Renal cortical epithelial cell (primary cell): Measurements from ENCODE around the gene PCNT. TPM values are rescaled to one million over a fixed set of nuclear protein-coding genes. Genes with fewer than 3 reads are reported as not detected.
A peak's percentile ranks its signal among the peaks of the same experiment; 100 is the strongest.

Experiments used
- DNase-seq: peaks from one replicate; pipeline ENCODE4 v3.0.0-alpha.2; 2011; ENCODE audit warnings: low read depth
- total RNA-seq: library from RNA; depleted of rRNA; stranded (reverse); fragments of >200 nt; gene quantifications from 2 replicates; pipeline ENCODE4 v1.2.3, GENCODE V29; 2014

The PCNT gene
- total RNA-seq, 1 donor from 2014 or later: 27.1 TPM

DNA sequence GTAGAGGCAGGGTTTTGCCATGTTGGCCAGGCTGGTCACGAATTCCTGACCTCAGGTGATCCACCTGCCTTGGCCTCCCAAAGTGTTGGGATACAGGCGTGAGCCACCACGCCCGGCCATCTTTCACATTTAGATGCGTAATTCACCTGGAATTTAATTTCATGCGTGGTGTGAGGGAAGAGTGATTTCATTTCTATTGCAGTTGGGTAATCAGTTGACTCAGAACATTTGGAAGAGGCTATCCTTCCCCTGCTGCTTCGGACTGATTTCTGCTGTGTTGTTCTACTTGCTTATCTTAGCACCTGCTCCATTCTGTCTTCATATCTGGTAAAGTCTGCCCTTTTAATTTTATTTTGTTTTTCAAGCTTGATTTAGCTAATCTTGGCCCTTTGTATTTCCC is 153.8 kb downstream of the PCNT start:
- DNase-seq: peak; percentile 7

DNA sequence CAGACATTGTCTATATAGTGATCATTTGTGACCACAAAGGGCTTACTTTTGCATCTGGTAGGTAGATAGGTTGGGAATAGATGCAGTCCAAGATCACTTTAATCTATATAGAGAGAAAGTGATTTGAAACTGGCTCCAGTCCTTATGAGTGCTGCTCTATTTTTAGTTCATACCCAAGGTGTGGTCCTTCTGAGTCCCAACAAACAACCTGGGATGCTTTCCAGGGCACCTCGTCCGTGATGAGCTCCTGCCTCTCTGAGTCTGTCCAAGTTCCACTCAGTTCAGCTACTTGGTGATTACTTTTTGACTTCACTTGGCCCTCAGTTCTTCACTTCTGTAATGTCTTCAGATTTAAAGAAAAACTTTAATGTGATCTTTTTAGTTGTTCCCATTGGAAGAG is 155.0 kb downstream of the PCNT start:
- DNase-seq: no peak

DNA sequence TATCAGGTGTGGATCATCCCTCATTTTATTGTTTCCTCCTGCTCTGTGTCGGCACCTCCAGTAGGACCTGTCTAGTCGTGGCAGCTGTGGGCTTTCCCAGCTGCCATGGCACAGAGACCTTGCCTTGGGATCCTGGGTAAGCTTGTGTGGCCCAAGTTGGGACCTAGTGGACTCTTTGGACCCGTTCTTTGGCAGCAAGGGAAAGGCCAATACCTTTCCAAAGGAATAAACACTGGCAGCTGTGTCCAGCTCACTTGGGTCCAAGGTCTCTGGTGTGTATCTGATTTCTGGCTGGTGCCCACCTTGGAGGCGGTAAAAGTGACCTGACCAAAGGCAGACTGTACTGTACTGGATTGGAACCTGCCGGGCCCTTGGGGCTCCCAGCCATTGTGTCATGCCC is 156.5 kb downstream of the PCNT start:
- no peak for DNase-seq

DNA sequence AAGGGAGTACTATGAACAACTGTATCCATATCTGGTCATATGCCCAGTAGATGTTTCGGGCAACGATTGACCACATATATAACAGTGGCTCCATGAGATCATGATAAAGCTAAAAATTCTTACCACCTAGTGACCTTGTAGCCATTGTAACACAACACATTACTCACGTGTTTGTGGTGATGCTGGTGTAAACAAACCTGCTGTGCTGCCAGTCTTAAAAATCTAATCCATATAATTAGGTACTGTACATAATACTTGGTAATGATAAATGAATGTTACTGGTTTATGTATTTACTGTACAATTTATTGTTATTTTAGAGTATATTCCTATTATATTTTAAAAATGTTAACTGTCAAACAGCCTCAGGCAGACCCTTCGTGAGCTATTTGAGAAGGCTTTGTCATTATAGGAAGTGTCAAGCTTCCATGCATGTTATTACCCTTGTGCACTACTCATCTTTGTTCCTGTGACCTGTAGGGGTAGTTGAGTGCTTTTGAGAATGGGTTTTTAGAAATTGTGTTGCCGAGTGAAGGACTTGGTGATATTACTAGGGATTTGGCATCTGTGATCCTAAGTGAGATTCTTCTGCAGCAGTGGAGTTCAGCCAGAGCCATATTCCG is 158.4 kb downstream of the PCNT start:
- DNase-seq: no peak

DNA sequence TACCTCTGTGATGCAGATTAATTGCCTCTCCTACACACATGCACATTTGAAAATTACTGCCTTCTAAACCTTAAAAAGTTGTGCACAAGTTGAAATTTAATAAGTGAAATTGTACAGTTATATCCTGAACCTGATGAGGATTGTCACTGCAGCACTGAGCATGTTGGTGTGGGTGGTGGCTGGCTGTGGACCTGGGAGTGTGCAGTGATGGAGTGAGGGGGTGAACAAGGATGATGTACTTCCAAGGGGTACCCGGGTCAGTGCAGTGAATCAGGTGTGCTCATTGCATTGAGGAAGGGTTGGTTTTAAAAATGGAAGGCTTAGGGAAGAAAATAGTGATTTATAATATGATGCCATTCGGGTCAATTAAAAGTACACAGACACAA is 158.9 kb downstream of the PCNT start:
- DNase-seq: no peak

DNA sequence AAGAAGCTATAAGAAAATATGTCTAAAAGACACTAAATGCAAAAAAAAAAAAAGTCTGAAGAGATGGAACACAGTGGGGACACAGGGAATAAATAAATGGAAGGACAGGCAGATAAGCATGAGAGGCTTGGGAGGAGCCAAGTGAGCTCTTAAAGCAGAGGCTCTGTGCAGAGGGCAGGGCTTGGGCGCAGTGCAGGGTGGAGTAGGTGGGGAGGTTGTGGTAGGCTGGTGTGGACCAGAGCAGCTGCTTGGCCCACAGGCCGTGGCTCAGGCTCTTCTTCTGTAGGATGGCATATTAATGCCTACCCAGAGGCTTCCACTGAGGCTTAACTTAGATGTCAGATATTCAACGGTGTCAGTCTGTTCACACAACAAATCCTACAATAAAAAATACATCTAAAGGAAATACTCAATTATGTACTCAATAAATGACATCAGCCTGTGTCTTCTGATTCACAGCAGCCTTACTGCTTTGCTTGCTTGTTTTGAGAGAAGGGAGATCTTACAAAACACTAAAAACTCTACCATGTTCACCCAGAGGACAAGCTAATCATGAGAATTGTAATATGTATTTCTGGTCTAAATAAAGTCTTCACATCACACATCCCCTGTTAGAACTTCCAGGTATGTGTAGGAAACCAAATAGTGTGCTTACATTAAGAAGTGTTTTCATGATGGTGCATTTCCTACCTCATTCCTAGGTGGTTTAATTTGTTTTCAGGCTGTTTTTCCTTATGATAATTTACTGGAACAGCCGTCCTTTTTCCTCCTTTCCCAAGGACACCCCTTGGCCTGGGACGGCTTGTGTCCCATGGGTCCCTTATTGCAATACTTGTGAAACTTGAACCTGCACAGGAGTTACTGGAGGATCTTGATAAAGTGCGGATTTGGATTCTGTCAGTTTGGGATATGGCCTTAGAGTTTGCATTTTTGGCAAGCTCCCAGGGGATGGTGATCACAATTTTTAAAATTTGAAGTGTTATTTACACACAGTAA is 159.6 kb downstream of the PCNT start:
- DNase-seq: no peak

DNA sequence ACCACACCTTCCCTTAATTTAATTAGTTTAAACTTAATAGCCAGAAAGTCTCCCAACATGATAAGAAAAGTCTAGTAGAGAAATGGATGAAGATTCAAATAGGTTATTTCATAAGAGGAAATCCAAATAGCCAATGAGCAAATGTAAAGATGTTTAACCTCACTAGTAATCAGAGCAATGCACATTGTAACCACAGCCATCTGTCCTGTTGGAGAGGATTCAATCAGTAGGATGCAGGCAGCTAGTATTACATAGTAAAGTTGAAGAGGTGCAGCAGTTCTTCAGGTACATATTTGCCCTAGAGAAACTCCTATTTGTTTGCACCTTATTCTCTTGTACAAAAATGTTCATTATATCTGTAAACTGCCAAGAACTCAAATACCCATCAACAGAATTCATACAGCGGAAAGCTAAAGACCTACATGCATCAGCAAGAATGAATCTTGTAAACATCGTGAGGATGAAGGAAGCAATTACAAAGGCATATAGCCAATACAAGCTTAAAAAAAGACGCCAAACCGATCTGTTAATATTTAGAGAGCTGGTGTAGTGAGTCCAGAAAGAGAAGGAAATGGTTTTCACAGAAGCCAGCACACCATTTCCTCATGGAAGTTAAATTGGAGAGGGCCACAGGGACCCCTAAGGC is 162.6 kb downstream of the PCNT start:
- DNase-seq: no peak

DNA sequence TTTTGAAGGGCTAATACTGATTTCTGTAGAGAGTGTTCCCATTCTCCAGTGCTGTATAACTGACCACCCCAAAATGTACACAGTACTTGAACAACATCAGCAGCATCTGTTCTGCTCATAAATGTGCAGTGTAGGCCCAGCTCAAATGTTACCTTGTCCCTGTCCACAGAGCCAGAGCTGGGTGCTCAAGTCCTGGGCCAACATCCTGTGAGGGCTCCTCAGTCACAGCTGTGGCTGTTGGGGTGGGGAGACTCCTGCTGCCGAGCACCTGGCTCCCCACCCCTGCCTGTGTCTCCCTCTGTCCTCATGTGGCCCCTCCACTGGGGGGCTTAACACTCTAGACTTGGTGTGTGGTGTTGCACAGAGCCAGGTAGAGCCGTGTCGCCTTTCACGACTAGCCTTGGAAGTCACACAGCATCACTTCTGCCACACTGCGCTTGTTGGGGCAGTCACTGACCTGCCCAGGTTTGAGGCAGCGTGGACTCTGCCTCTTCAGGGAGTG is 165.3 kb downstream of the PCNT start:
- DNase-seq: no peak

DNA sequence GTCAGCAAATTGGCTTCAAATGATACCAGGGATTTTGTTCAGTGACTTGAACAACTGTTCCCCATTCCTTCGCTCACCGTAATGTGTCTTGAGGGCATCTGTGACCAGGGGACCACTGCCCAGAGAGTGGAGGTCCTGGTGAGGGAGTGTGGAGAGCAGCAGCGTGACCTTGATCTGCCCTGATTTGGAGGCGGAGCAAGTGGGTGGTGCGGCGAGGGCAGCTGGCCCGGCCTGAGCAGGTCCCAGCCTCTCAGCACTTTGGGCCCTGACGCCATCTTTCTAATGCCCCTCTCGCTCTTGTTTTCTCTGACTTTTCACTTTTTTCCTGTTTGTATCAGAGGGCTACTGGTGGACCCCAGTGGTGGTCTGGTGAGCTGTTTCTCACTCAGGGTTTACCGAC is 165.8 kb downstream of the PCNT start:
- no peak for DNase-seq

DNA sequence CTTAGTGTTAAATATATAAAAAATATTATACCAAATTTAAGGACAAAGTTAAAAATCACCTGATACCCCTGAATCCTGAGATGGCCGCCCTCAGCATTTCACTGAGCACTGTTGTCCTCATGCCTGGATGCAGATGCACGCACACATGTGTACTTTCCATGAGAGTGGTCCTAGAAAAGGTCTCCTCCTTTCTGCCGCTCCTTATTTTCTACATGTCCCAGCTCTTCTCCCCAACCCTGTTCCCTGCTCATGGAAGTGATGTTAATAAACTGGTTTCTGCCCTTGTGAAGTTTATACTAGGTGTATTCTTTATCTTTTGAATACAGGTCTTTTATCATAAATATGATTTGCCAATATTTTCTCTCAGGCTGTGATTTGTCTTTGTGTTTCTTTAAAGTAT is 167.6 kb downstream of the PCNT start:
- DNase-seq: no peak

DNA sequence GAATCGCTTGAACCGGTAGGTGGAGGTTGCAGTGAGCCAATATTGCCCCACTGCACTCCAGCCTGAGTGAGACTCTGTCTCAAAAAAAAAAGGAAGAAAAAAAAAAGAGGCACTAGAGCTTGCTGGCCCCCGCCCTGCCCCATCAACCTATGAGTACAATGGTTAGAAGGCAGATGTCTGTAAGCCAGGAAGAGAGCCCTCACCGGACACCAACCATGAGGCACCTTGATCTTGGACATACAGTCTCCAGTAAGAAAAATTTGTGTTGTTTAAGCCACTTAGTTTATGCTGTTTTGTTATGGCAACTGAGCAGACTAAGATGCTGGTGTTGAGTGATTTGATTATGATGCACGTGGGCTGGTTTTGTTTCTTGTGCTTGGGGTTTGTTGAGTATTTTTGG is 168.9 kb downstream of the PCNT start:
- no peak for DNase-seq

DNA sequence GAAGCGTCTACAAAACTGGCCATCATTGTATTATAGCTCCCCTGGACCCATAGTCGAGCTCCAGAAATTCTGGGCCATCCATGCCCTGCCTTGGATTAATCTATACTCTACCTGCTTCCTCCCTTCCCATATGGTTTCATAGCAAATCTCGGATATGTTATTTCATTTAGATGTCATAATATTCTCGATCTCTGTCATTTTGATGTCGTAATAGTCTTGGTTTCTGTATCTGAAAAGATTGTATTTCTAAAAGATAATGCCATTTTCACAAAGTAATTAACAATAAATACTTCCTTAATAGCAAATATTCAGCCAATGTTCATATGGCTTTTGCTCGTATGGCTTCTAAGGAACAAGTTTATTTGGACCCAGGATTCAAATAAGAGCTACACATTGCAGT is 169.9 kb downstream of the PCNT start:
- no peak for DNase-seq

Other genes starting within 250 kb of the PCNT start
- 60.7 and 70.2 TPM in 2 replicates for gene COL6A2, start 226.0 kb upstream of the PCNT start, total RNA-seq
- gene FTCD, start 168.6 kb upstream of the PCNT start, total RNA-seq: 0.30 and 0.35 TPM in 2 replicates
- 1.9 and 4.5 TPM in 2 replicates for gene SPATC1L, start 139.7 kb upstream of the PCNT start, total RNA-seq
- gene LSS, start 95.4 kb upstream of the PCNT start, total RNA-seq: 34.2 and 80.6 TPM in 2 replicates
- gene MCM3AP, start 38.5 kb upstream of the PCNT start, total RNA-seq: 39.4 and 81.7 TPM in 2 replicates
- gene YBEY, start 37.8 kb upstream of the PCNT start, total RNA-seq: 3.1 and 9.0 TPM in 2 replicates
- 1.8 and 1.9 TPM in 2 replicates for gene C21orf58, start 286 bp upstream of the PCNT start, total RNA-seq
- 15.8 and 46.7 TPM in 2 replicates for gene DIP2A, start 134.7 kb downstream of the PCNT start, total RNA-seq